SHP77 (cell line): Measurements from ENCODE around the gene TMEM178A.

Source experiments
- DNase-seq, 2 experiments: peaks; one replicate each; lab custom pipeline; 2025; lab: John Stamatoyannopoulos, UW

Gene TMEM178A

DNA sequence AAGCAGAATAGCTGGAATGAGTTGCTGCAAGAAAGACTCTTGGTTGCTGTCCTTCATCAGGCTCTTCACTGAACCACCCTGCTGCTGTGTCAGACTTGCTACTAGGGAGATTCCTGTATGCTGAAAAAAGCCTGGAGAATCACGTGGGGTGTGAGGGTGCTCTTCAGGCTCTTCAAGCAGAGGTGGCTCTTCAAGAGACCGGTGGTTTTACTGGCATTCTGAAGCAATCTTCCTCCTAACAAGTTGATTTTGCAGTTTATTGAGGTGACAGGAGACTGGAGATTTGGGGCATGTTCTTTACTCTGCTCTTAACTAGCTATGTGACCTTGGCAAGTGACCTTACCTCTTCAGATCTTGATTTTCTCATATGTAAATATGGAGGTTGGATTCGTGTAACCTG lies 14.1 kb downstream of the TMEM178A start:
- DNase-seq, result no peak

DNA sequence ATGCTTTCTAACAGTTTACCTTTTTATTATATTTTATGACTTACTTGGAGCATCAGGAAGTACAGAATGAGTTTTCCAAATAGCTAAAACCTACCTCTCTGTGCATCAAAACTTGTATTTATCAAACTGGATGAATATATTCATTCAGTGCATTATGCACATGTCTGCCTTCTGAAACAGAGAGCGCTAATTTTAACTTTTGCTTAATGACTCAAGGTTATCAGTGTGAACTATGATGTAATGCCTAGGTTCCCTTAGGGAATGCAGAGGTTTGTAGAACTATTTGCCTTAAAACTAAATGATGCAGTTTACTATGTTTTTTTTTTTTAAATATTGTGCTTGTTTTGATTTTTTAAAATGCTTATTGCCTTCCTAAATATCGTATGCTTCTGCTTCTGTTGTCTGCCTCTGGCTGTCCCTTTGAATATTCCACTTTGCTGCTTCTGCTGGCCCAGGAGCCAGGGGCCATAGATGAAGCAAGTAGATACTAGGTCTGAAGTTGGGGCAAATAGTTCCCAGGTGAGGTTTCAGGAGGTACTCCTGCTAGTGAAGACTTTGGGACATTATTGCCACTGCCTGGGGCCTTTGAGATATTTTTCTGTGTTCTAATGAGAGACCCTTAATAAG lies 16.5 kb downstream of the TMEM178A start:
- DNase-seq, result no peak

DNA sequence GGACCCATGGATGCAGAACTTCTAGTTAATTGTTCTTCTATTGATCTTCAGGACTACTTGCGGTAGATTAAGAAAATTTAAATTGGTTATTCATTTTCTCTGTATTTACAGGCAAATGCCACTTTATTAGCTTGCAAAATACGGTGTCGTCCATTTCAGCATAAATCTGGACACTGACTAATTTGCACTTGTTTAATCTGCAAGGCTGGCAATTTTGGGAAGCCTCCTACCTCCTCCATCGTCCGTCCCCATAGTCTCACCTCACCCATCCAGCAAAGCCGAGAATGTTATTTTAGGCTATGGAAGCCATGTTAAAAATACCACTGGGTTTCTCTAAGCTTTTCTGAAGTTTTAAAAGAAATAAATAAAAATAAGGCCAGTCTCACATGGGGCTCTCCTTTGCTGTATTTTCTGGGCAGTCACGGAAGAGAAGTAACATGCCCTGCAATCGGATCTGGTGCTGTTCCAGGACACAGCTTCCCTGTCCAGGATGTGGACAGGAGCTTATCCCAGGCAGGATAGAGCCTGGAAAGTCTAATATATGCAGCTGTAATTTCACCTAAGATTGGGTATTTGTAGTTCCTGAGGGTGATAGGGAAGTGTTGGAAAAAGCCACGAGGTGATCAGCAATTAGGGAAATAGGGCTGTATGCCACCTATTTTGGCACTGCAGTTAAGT lies 17.4 kb downstream of the TMEM178A start:
- DNase-seq, result no peak

DNA sequence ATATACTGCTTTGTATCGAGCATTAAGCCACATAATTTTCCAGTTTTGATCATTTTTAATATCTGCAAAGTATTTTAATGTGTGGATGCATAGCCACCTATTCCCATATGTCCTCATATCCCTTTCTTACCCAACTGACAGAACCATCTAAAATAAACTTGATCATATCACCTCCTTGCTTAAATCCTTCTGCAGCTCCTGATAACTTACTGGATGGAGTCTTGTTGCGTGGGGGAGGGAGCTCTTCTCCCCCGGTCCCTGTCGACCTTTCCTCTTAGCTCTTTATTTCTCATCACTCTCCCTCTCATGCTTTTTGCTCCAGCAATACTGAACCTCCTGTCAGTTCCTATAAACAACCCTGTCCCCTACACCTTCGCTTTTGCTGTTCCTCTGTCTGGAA lies 18.7 kb downstream of the TMEM178A start:
- no peak for DNase-seq

DNA sequence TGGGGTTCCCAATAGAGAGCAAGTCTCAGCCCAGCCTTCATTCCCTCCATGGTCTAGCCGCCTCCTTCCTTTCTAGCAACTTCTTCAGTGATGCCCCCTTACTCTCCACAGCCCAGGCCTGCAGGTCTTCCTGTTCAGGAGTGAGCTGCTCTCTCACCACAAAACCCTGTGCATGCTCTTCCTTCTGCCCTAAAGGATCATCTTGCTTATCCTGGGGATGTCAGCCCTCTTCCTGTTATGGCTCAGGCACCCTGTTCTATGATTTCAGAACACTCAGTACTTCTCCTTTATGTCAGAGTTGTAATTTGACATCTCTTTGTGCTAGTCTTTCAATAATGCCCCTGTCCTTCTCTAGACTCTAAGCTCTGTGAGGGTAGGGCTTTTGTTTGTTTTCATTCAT lies 19.4 kb downstream of the TMEM178A start:
- no peak for DNase-seq

DNA sequence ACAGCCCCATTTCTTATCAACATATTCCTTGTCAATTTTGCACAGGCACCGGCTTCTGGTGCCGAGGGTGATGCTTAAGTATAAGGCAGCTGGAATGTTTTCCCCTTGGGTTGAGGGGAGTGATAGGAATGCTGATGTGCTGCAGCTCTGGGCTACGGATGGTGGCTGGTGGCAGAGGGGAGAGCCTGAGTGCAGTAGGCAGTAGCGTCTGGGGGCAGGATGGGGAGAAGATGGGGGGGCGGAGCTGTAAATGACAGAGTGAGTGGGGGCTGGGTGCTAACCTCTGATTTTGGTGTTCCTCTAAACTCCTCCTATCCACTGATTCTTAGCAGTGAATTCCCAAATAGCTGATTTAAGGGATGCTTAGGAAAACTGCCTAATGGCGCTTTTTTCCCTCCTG lies 20.7 kb downstream of the TMEM178A start:
- no peak for DNase-seq

DNA sequence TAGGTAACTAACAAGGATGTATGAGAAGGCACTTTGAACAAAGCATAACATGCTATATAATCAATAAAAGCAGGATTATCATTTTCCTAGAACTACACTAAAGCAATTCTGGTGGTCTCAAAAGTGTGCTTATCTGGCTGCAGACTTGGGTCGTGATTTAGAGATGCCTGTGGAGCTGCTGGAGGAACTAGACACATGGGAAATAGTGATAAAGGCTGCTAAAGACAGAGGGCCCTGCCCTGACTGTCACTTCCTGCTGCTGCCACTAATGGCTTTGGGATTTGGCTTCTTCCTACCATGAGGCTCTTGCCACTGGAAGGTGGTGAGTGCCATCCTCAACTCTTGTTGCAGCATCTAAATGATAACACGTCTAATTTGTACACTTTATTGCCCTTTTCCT lies 22.5 kb downstream of the TMEM178A start:
- DNase-seq, result no peak

DNA sequence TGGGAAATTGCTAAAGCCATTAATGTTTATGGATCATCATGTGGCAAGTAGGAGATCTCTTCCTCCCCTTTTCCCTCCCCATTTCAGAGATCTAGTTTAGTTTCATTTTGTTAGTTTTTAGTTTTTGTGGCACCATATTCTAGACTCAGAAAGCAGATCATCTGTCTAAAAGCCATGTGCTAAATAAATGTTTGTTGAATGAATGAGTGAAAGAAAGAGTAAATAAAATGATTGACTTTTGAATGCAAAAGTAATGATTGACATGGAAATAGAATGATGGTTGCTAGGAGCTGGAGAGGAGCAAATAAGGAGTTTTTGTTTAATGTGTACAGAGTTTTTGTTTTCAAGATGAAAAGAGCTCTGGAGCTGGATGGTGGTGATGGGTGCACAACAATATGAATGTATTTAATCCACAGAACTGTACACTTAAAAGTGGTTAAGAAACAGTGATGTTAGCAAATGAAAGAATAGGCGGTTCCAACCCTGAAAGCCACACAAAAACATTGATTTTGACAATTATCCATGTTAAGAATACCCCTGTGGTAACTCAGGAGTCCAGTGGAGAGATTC lies 23.6 kb downstream of the TMEM178A start:
- DNase-seq, result no peak

DNA sequence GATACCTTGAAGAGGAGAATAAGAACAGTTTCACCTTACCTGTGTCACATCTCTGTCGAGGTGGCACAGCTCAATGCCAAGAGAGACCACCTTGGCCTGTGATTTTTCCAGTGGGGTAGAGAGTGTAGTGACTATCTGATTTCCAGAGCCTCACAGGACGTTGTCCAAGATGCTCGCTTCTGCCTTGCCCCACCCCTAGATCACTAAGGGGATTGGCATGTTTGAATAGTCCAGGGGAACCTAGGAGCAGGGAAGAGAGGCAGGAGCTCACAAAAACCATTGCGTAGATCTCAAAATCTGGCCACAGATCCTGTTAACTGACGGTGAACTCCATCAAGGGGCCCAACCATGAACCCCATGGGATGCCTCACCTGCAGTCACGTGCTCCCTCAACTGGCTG lies 24.2 kb downstream of the TMEM178A start:
- no peak for DNase-seq

DNA sequence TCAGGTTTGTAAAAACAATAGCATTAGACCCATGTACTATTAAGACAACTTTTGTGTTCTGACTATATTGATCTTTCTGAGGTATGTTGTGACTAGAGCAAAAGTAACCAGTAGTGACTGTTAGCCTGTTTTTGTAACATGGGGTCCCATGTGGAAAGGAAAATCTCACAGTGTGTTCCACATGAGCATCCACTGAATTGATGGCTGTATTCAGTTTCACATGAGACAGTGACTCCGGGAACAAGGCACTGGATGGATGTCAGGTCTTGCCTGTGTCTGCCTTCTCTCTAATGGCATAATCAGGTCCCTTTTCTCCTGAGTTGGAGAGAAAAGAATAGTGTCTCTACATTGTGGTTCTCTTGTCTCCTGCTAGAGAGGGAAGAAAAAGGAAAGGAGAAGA lies 27.5 kb downstream of the TMEM178A start:
- DNase-seq, result no peak

DNA sequence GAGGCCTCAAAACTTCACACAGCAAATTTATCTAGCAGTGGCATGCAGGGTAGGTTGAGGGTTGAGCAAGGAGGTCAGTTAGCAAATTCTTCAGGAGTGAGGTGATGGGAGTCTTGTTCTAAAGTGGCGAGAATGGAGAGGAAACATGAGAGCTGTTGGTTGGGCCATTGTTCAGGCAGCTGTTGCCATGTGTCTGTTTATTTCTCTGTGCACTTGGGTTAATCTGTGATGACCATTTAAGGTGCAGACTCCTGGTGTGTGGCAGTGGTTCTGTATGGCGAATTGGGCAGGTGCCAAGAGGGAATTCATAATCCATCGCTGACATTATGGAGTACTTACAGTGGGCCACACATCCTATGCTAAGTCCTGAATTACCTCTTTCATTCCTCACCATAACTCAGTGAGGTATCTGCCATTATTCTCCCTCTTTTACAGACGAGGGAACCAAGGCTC lies 30.4 kb downstream of the TMEM178A start:
- DNase-seq, result peak; percentile 6

DNA sequence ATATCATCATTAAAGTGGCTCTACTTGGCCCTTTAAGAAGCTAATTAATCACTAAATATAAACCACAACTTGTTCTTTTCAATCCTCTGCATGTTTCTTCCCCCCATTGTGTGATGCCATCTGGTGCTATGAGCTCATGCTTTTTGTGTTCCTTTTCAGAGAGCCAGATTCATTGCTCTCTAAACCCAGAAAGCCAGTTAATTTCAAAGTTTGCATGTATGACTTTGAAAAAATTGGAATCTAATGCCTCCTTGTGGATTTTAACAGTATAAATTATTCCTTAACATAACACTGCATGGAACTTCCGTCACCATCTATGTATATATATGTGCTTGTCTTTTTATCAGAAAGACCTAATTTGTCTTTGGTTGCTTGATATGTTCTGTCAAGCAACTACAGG lies 31.1 kb downstream of the TMEM178A start:
- no peak for DNase-seq

DNA sequence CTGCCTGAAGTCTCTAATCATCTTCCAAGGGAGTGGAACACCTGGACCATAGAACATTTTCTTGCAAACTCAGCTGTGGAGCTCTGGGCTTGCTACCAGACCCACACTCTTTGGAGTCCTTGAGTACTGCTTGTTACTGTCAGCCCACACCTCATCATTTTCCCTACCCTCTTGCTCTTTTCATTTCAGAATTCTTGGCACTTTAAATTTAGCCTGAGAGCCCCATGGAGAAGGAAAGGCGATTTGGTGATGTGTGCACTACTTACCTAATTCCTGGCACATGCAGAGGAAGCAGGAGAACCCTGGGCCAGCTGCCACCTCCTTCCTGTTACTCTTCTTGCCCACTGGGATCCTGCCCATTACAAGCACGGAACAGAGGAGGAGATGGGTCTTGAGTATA lies 31.7 kb downstream of the TMEM178A start:
- no peak for DNase-seq

DNA sequence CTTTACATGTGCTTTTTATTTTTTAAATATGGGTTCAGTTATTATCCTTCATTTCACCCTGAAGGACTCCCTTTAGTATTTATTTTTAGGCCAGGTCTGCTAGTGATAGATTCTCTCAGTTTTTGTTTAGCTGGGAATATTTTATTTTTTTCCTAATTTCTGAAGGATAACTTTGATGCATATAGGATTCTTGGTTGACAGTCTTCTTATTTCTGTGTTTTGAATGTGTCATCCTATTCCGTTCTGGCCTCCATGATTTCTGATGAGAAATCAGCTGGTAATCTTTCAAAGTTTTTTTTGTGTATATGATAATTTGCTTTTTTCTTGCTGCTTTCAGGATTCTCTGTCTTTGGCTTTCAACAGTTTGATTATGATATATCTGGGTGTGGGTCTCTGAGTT lies 35.4 kb downstream of the TMEM178A start:
- DNase-seq, result no peak

DNA sequence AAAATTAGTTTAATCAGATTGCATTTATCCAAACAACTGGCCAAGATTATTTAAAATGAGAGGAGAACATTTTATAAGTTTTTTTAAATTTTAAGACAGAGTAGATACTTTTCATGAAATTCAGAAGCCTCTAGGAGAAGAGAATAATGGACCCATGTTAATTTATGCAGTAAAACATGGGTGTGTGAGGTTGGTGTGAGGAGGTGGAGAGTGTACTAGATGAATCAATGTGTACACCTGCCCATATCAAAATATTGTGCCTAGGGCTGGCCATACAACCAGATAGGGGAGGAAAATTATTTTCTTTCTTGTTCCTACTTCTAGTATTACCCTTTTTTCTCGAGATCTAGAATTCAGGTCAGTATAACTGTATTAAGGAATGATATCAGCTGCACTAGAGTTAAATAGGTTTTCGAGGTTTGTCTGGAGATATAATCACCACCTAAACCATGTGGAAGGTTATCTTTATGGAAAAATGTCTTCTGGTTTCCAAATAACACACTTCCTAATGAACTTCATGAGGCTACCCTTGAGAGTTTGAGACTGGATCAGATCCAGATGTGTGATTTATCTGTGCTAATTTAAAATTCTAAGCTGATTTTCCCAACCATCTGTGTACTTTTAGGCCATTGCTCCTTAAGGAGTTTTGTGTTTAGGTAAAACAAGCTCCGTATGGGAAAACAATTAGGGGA lies 37.6 kb downstream of the TMEM178A start:
- DNase-seq, result no peak

DNA sequence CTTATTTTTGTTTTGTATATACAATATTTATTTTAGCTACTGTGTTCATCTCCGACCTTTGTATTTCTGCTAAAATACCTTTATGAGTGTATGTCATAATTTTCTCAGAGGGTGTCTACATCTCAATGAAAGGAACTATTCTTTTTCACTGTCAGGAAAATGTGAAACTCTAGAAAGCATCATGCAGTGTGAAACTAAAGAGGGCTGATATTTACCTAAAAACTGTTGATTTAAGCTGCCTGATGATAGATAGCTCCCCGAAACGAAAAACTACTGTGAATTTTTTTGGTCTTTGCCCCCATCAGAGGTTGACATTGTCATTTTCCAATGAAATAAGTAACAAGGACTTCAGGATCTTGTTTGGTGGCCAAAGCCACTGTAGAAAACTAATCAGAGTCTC lies 38.8 kb downstream of the TMEM178A start:
- no peak for DNase-seq

DNA sequence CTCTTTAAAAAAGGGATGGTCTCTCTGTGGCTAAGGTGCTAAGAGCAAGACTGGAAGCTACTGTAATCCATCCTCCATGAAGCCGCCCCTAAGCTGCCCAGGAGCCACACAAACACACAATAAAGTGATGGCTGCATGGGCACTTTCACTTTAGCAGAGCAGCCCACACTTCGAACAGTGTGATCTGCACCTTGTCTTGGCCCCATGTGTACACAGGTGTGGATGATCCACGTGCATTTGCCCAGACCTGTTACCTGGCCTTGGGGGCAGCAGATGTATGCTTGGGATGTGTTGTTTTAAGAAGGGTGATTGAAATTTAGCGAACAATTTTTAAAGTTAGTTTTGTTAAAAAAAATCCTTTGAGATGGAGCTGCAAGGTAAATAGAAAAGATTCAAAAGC lies 39.9 kb downstream of the TMEM178A start:
- DNase-seq, result no peak

DNA sequence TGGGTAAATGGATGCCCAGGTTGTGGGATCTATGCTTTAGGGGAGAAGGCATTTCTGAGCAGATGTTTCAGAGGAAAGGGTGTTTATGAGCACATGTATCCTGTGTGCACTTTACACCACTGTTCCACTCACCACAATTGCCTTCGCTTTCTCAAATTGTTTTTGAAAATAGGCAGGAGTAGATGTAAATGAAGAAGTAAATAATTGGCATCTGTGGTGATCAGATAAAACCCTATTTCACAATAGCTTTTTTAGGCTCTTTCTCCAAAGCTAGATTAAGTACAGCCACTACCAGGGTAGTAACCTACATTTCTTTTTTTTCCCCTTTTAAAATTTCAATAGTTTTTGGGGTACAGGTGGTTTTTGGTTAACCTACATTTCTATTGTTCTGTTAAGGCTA lies 40.6 kb downstream of the TMEM178A start:
- DNase-seq, result no peak

DNA sequence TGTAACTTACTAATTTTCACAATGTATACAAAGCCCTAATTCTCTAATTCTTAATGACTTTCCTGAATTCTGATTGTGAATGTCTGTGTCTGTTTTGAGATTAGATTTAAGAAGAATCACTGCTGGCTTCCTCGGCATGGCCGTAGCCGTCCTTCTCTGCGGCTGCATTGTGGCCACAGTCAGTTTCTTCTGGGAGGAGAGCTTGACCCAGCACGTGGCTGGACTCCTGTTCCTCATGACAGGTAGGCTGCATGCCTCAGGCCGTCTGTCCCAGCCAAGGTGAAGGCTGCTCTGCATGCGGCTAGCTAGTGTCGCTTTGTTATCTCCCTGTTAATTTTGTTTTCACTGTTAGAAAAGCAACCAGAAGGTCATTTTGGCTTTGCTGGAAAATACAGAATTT lies 41.2 kb downstream of the TMEM178A start:
- no peak for DNase-seq

DNA sequence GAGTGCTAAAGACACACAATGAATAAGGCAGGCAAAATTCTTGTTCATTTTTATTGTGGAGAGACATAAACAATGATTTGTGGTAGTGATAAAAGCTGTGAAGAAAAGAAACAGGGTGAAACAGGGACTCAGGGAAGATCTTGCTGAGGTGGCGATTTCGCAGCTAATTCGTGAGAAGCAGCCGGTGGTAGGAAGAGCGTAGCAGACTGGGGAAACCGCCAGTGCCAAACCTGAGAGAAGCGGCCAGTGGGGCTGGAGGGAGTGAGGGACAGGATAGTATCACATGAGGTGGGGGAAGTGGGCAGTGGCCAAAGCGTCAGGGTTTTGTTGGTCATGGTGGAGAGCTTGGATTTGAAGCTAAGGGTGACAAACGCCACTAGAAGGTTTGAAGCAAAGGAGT lies 42.3 kb downstream of the TMEM178A start:
- DNase-seq, result no peak

DNA sequence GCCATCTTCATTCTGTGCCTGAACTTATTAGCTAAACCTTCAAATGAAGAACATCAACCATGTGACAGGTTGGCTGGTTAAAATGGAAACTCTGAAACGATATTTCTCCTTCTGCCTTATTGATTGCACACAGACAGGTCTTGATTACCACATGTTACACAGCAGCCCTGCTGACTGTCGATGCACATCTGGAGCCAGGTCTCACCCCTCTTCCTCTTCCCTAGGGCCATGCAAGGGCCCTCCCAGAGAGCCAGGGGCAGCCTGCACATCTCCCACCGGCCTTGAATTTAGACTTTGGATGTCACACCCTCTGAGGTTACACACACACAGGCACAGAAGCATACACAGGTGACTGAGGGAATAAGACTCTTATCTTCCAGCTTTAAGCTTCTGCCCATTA lies 45.1 kb downstream of the TMEM178A start:
- DNase-seq, result no peak

DNA sequence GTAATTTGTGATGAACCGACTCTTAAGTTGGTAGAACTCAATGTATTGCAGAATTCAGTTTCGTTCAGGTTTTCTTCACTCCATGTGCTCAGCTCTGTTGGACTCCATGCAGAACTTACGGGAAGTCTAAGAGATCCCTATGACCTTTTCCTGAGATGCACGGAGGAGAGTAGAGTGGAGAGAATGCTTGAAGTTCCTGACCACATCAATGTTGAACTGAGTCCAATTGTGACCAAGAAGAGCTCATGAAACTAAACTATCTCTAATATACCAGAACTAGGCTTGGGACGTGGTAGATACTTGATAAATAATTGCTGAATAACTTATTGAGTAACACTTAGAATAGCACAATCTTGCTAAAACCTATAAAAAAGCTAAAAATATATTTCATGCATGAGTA lies 47.2 kb downstream of the TMEM178A start:
- no peak for DNase-seq

DNA sequence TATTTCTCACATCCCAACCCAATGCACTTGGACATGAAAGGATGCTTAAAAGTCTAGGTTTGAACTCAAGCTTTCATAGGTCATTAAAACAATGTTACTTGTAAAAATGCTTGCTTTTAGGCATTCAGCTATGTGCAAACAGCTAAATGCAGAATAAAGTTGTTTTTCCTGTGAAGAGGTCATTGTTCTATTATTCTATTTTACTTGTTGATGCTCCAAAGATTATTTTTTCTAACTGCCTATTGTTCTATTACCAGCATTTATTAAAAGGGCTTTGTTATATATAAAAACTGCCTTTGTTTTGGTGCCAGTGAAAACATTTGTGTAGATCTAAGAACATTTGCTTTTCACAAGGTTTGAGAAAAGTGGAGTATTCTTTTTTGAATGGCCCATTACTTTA lies 49.4 kb downstream of the TMEM178A start:
- DNase-seq, result no peak
